GM06990 (cell line): ENCODE results near the gene SIRPA.

Experiments used
- DNase-seq: peaks from one replicate; pipeline ENCODE4 v3.0.0-alpha.2; 2011; ENCODE audit not compliant: insufficient read length; ENCODE audit errors: extremely low read depth
- H3K27me3 ChIP-seq: replicated peaks from 2 replicates; pipeline ENCODE4 v1.6.0; 2011; ENCODE audit warnings: low read length; ENCODE audit not compliant: control insufficient read depth, insufficient read depth
- H3K36me3 ChIP-seq: 2 replicates; pipeline ENCODE4 v1.5.1; 2011; ENCODE audit warnings: low read length; ENCODE audit not compliant: control insufficient read depth, insufficient read depth
- H3K4me3 ChIP-seq: replicated peaks from 2 replicates; pipeline ENCODE4 v1.5.1; 2011; ENCODE audit warnings: low read depth, mild to moderate bottlenecking, control low read depth, low read length
- TF ChIP-seq, protein P1 (sequence below): IDR thresholded peaks from 2 replicates; pipeline ENCODE4 v1.5.1; 2011; ENCODE audit warnings: low read length, control low read depth, mild to moderate bottlenecking, inconsistent platforms; ENCODE audit not compliant: insufficient read depth, poor library complexity, severe bottlenecking

SIRPA gene

DNA sequence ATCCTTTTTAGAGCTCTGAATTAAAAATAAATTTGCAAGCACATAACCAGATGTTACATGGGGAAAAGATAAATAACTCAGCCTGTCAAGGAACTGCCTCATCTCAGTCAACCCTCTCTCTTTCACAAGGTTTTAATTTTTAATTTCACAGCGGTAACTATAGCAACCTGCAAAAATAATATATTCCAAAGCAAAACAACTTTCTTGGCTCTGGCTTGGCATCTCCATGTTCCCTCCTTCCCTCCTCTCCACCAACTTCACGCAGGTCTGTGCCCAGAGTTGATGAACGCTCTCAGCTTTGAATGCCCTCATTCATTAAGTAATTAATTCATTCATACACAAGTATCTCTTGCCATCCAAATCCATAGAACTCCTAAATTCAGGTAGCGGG is 32.5 kb upstream of the SIRPA start:
- Histone ChIP-seq H3K36me3 (no peaks in the 10 kb centered on the region), H3K4me3 (no peak overlapping the region), H3K27me3 (no peaks in the 10 kb centered on the region)
- no peak for DNase-seq
- TF ChIP-seq, protein P1, sequence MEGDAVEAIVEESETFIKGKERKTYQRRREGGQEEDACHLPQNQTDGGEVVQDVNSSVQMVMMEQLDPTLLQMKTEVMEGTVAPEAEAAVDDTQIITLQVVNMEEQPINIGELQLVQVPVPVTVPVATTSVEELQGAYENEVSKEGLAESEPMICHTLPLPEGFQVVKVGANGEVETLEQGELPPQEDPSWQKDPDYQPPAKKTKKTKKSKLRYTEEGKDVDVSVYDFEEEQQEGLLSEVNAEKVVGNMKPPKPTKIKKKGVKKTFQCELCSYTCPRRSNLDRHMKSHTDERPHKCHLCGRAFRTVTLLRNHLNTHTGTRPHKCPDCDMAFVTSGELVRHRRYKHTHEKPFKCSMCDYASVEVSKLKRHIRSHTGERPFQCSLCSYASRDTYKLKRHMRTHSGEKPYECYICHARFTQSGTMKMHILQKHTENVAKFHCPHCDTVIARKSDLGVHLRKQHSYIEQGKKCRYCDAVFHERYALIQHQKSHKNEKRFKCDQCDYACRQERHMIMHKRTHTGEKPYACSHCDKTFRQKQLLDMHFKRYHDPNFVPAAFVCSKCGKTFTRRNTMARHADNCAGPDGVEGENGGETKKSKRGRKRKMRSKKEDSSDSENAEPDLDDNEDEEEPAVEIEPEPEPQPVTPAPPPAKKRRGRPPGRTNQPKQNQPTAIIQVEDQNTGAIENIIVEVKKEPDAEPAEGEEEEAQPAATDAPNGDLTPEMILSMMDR: no peak

DNA sequence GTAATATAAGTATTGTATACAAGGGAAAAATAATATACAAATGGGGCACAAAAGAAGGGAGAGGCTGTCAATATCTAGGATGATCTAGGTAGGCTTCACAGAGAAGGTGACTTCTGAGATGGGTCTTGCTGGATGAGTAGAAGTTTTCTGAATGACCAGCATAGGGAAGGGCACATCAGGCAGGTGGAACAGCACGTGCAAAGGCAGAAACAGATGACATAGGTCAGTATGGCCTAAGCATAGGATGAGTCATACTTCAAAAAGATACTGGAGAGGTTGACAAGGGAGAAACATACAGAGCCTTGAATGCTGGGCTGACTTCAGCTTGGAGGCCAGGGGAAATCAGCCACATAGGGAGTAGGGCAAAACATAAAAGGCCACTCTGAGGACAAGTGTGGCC is 31.9 kb upstream of the SIRPA start:
- H3K36me3 ChIP-seq: no peaks in the 10 kb centered on the region
- TF ChIP-seq, protein P1: no peak
- no peaks in the 10 kb centered on the region for H3K27me3 ChIP-seq
- H3K4me3 ChIP-seq: no peak overlapping the region
- no peak for DNase-seq

DNA sequence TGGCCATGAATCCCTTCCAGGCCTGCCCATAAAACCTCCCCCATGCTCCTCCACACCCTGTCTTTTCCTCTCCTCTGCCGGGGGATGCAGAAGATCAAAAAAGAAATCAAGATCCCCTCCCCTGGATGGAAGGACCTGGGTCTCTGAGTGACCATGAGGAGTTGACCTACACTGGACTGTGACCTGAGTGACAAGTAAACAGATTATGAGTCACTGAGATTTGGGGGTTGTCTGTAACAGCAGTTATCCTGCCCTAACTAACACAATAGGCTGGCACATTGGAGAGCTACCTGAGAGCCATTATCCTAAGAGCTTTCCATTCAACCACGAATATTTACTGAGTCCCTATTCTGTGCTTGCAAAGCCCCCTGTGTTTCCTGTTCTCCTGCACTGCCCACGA is 28.4 kb upstream of the SIRPA start:
- TF ChIP-seq, protein P1: no peak
- DNase-seq: no peak
- no peaks in the 10 kb centered on the region for H3K27me3 ChIP-seq
- no peaks in the 10 kb centered on the region for H3K36me3 ChIP-seq
- H3K4me3 ChIP-seq: no peak overlapping the region

DNA sequence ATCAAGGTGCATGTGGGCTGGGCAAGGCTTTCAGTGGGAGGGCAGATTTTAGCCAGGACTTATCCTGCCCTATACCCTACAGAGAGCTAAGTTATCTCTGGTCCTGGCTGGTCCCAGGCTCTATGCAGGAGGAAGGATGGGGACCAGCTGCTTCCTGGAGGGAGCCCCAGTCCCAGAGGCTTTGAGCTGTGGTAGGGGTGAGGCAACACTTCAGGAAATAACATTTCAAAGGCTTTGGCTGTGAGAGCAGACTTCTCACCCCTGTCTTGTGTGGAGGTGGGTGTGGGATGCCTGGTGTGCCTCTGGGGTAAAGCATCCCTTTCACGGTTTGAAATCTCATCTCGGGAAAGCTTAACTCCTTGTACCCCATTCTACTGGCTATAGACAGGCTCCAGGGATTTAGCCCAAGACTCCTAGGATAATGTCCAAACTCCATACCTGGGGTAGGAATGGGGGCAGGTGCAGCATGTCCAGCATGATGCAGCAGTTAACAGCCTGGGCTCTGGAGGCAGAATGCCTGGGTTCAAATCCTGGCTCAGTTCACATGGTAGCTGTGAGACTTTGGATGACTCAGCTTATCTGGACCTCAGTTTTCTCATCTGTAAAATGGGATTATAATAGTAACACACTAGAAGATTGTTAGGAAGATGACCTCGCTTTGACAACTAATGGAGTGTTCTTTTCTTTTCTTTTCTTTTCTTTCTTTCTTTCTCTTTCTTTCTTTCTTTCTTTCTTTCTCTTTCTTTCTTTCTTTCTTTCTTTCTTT is 27.5 kb upstream of the SIRPA start:
- no peak for DNase-seq
- Histone ChIP-seq H3K4me3 (no peak overlapping the region), H3K27me3 (no peaks in the 10 kb centered on the region), H3K36me3 (no peaks in the 10 kb centered on the region)
- TF ChIP-seq, protein P1: no peak

DNA sequence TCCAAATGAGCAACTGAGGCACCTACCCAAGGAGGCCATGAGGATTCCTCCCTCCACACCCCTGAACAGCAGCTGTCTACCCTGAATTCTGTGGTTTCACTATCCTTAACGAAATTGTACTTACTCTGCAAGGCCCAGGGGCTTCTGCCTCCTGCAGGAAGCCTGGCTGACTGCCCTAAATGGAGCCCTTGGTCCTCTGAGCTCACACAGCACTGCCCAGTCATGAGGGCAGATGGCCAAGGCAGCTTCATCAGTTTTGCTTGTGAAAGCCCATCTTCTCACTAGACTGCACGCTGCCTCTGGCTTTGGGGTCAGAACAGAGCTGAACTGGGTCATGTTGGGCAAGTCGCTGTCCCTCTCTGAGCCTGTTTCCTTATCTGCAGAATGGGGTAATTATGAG is 26.4 kb upstream of the SIRPA start:
- TF ChIP-seq, protein P1: no peak

DNA sequence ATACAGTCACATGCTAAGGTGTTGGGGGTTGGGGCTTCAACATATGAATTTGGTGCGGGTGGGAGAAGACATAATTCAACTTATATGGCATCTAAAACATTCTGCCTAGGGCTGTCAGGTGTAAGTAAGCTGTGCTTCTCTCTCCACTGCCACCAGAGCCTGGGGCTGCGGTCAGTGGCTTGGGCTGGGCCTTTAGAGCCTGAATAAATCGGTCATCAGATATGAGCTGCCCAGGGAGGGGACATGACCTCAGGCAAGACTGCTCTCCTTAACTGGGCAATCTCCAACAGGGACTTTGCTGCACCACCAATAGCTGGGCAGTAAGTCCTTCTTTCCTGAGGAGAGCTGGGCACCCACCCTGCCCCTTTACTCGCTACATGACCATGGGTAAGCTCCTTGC is 24.9 kb upstream of the SIRPA start:
- Histone ChIP-seq H3K27me3 (no peaks in the 10 kb centered on the region), H3K4me3 (no peak overlapping the region), H3K36me3 (no peaks in the 10 kb centered on the region)
- TF ChIP-seq, protein P1: no peak
- DNase-seq: no peak

More for the DNA sequence above, 26.4 kb upstream of the SIRPA start:
- Histone ChIP-seq H3K36me3 (no peaks in the 10 kb centered on the region), H3K27me3 (no peaks in the 10 kb centered on the region), H3K4me3 (no peak overlapping the region)
- DNase-seq: no peak
